Measurements from ENCODE around the gene HTR2C. TPM values are rescaled to one million over a fixed set of nuclear protein-coding genes. Genes with fewer than 3 reads are reported as not detected.
"Not testable (repeated sequence)": the region's sequence is repeated elsewhere in the genome, so short reads cannot be mapped to it uniquely, and the experiment has no call there.

HTR2C gene
- total RNA-seq, 1 donor from 2014 or later, result not detected

GRCh38 chrX:114932550-114932949 lies 348.7 kb downstream of the HTR2C start:
- Mint-ChIP-seq H3K4me3 (no peak overlapping the region), H3K27me3 (no peaks in the 10 kb centered on the region), H3K4me1 (no peaks in the 10 kb centered on the region), H3K27ac (no peak overlapping the region), H3K9me3 (no peaks in the 10 kb centered on the region), H3K36me3 (ENCODE audit: low read depth) (no peaks in the 10 kb centered on the region)
- ATAC-seq (ENCODE audit: low read depth) (no peak), DNase-seq (no peak)
- intact Hi-C loops (cut with micrococcal nuclease), result no loop called here
- ChIA-PET POLR2A (no interaction called here), CTCF (no interaction called here)
- no peak for TF ChIP-seq CTCF (IDR thresholded peaks at IDR 0.05)

- H3K27me3 Mint-ChIP-seq; CTCF ChIA-PET; H3K36me3 Mint-ChIP-seq (ENCODE audit: low read depth); H3K9me3 Mint-ChIP-seq; ATAC-seq (ENCODE audit: low read depth); DNase-seq; POLR2A ChIA-PET; H3K4me3 Mint-ChIP-seq; H3K4me1 Mint-ChIP-seq; H3K27ac Mint-ChIP-seq; intact Hi-C loops (cut with micrococcal nuclease): not testable (repeated sequence)
Measured at GRCh38 chrX:114933291-114933690, 349.4 kb downstream of the HTR2C start.

- POLR2A ChIA-PET, result not testable (repeated sequence)
Measured at GRCh38 chrX:114937090-114937489, 353.2 kb downstream of the HTR2C start.

GRCh38 chrX:114952696-114953095 lies 368.8 kb downstream of the HTR2C start:
- no peaks in the 10 kb centered on the region for H3K9me3 Mint-ChIP-seq

More at GRCh38 chrX:114937090-114937489, 353.2 kb downstream of the HTR2C start:
- ATAC-seq (ENCODE audit: low read depth); DNase-seq; CTCF ChIA-PET; H3K4me3 Mint-ChIP-seq; intact Hi-C loops (cut with micrococcal nuclease); H3K36me3 Mint-ChIP-seq (ENCODE audit: low read depth); H3K9me3 Mint-ChIP-seq; H3K27me3 Mint-ChIP-seq; H3K27ac Mint-ChIP-seq; H3K4me1 Mint-ChIP-seq: not testable (repeated sequence)

More at GRCh38 chrX:114952696-114953095, 368.8 kb downstream of the HTR2C start:
- intact Hi-C loops (cut with micrococcal nuclease), result no loop called here
- ChIA-PET CTCF (no interaction called here), POLR2A (no interaction called here)
- Mint-ChIP-seq H3K27ac (no peak overlapping the region), H3K36me3 (ENCODE audit: low read depth) (no peaks in the 10 kb centered on the region), H3K4me1 (no peaks in the 10 kb centered on the region), H3K27me3 (no peaks in the 10 kb centered on the region), H3K4me3 (no peak overlapping the region)
- no peak for TF ChIP-seq CTCF (IDR thresholded peaks at IDR 0.05)
- ATAC-seq (ENCODE audit: low read depth) (no peak), DNase-seq (no peak)

Measured in activated B cell treated with CpG ODN at 0.5 μM for 24 hours (primary cell).